RWPE1 (cell line): ENCODE data around the gene PPP1R9A.

Experiments
- CTCF ChIA-PET: fragments of 350-600 bp; sonication (Branson Sonifier 250); formaldehyde crosslinking; extraction: SDS; loops from one replicate; lab custom pipeline; 2021; lab: Yijun Ruan, JAX
- POLR2A ChIA-PET: fragments of 400-600 bp; formaldehyde crosslinking; extraction: SDS; loops from one replicate; lab custom pipeline; 2020; ENCODE audit warnings: antibody characterized with exemption; ENCODE audit not compliant: low non-redundant PET; lab: Yijun Ruan, JAX
- DNase-seq: peaks from one replicate; pipeline ENCODE4 v3.0.0; 2012; ENCODE audit warnings: low spot score
- H3K27ac ChIP-seq: fragments of 450-650 bp; 2 replicates; pipeline ENCODE4 v1.5.1; 2017
- CTCF ChIP-seq: fragments of 450-650 bp; conservative IDR thresholded peaks from 2 replicates; pipeline ENCODE4 v1.5.1; 2017; ENCODE audit warnings: low read depth, mild to moderate bottlenecking

PPP1R9A gene

GRCh38 chr7:94974423-94974822 is 67.0 kb downstream of the PPP1R9A start:
- POLR2A ChIA-PET: no interaction called here
- DNase-seq: no peak

GRCh38 chr7:94975336-94975735 is 67.9 kb downstream of the PPP1R9A start:
- H3K27ac ChIP-seq: no peak overlapping the region
- TF ChIP-seq CTCF: no peak
- POLR2A ChIA-PET: no interaction called here
- CTCF ChIA-PET: no interaction called here
- DNase-seq: no peak

More at GRCh38 chr7:94974423-94974822, 67.0 kb downstream of the PPP1R9A start:
- H3K27ac ChIP-seq: no peak overlapping the region
- no peak for TF ChIP-seq CTCF
- CTCF ChIA-PET: interaction anchor here (0.5 kb wide), 1 partner anchor 439 kb away, joined by 3 read pairs; no protein-coding TSS in a partner anchor

GRCh38 chr7:94980418-94981142 is 73.2 kb downstream of the PPP1R9A start:
- no peak for TF ChIP-seq CTCF
- CTCF ChIA-PET: no interaction called here

GRCh38 chr7:94995921-94996320 is 88.5 kb downstream of the PPP1R9A start:
- DNase-seq: no peak
- no peak for TF ChIP-seq CTCF
- H3K27ac ChIP-seq: no peak overlapping the region
- POLR2A ChIA-PET: no interaction called here
- CTCF ChIA-PET: no interaction called here

More at GRCh38 chr7:94980418-94981142, 73.2 kb downstream of the PPP1R9A start:
- POLR2A ChIA-PET: no interaction called here
- no peak for DNase-seq
- no peak overlapping the region for H3K27ac ChIP-seq

- POLR2A ChIA-PET: no interaction called here
These were observed 89.0 kb downstream of the PPP1R9A start for GRCh38 chr7:94996369-94996768.

GRCh38 chr7:94997547-94997946 is 90.2 kb downstream of the PPP1R9A start:
- CTCF ChIA-PET: interaction anchor here (0.6 kb wide), 1 partner anchor 21 kb away, joined by 3 read pairs; no protein-coding TSS in a partner anchor
- H3K27ac ChIP-seq: no peak overlapping the region
- POLR2A ChIA-PET: no interaction called here
- DNase-seq: no peak
- no peak for TF ChIP-seq CTCF

More at GRCh38 chr7:94996369-94996768, 89.0 kb downstream of the PPP1R9A start:
- no peak for DNase-seq
- no peak overlapping the region for H3K27ac ChIP-seq
- CTCF ChIA-PET: no interaction called here
- TF ChIP-seq CTCF: no peak
